MG63 (cell line): Measurements from ENCODE around the gene CYBA. TPM values are rescaled to one million over a fixed set of nuclear protein-coding genes. Genes with fewer than 3 reads are reported as not detected.

Source experiments
- DNase-seq: peaks from one replicate; pipeline ENCODE4 v3.0.0-alpha.2; 2020
- H3K27me3 ChIP-seq: fragments of 250-450 bp; sonication (Bioruptor Pico); 2 replicates; pipeline ENCODE4 v1.5.1; 2020; ENCODE audit warnings: mild to moderate bottlenecking, moderate library complexity
- H3K36me3 ChIP-seq: fragments of 250-450 bp; sonication (Bioruptor Pico); 2 replicates; pipeline ENCODE4 v1.5.1; 2020; ENCODE audit warnings: mild to moderate bottlenecking, moderate library complexity
- H3K4me3 ChIP-seq: fragments of 250-450 bp; sonication (Bioruptor Pico); 2 replicates; pipeline ENCODE4 v1.5.1; 2020; ENCODE audit warnings: mild to moderate bottlenecking, moderate library complexity
- H3K9me3 ChIP-seq: fragments of 250-450 bp; sonication (Bioruptor Pico); 2 replicates; pipeline ENCODE4 v1.5.1; 2020; ENCODE audit warnings: mild to moderate bottlenecking, moderate library complexity
- total RNA-seq: library from RNA; depleted of rRNA; stranded (reverse); fragments of >200 nt; shearing (Covaris generic); gene quantifications from 2 replicates; pipeline ENCODE4 v1.2.3, GENCODE V29; 2014; ENCODE audit warnings: low replicate concordance

CYBA gene
- total RNA-seq, 1 experiment from 2014 or later = 10.7 TPM

- H3K9me3 ChIP-seq = no peaks in the 10 kb centered on the region
- H3K36me3 ChIP-seq = no peaks in the 10 kb centered on the region
- DNase-seq = no peak
- no peaks in the 10 kb centered on the region for H3K27me3 ChIP-seq
- H3K4me3 ChIP-seq = no peak overlapping the region
Measured at GRCh38 chr16:88640498-88641247, 10.2 kb downstream of the CYBA start.

- H3K9me3 ChIP-seq = no peaks in the 10 kb centered on the region
- H3K27me3 ChIP-seq = no peaks in the 10 kb centered on the region
- no peak overlapping the region for H3K4me3 ChIP-seq
- H3K36me3 ChIP-seq = no peaks in the 10 kb centered on the region
- DNase-seq = no peak
Measured at GRCh38 chr16:88640039-88640495, 10.8 kb downstream of the CYBA start.

GRCh38 chr16:88639231-88640038, 11.4 kb downstream of the CYBA start:
- DNase-seq = no peak
- Histone ChIP-seq H3K27me3 (no peaks in the 10 kb centered on the region), H3K36me3 (no peaks in the 10 kb centered on the region), H3K4me3 (no peak overlapping the region), H3K9me3 (no peaks in the 10 kb centered on the region)

- no peaks in the 10 kb centered on the region for H3K36me3 ChIP-seq
- no peaks in the 10 kb centered on the region for H3K27me3 ChIP-seq
- H3K4me3 ChIP-seq = no peak within 1 kb of the TSS
- DNase-seq = no peak
- no peaks in the 10 kb centered on the region for H3K9me3 ChIP-seq
Measured at GRCh38 chr16:88638323-88639230, 12.3 kb downstream of the CYBA start, which contains the start of gene IL17C. Gene IL17C (plus strand): TSS chr16:88638572. CDS start chr16:88638642, 70 bp downstream.

GRCh38 chr16:88636488-88637265, 14.2 kb downstream of the CYBA start:
- no peak for DNase-seq

GRCh38 chr16:88635671-88636319, 15.1 kb downstream of the CYBA start:
- H3K4me3 ChIP-seq = no peak overlapping the region
- H3K36me3 ChIP-seq = no peaks in the 10 kb centered on the region
- DNase-seq = no peak
- no peaks in the 10 kb centered on the region for H3K27me3 ChIP-seq
- H3K9me3 ChIP-seq = no peaks in the 10 kb centered on the region

More at GRCh38 chr16:88636488-88637265, 14.2 kb downstream of the CYBA start:
- Histone ChIP-seq H3K9me3 (no peaks in the 10 kb centered on the region), H3K4me3 (no peak overlapping the region), H3K27me3 (no peaks in the 10 kb centered on the region), H3K36me3 (no peaks in the 10 kb centered on the region)

- no peak for DNase-seq
- Histone ChIP-seq H3K9me3 (no peaks in the 10 kb centered on the region), H3K4me3 (no peak overlapping the region), H3K36me3 (no peaks in the 10 kb centered on the region), H3K27me3 (no peaks in the 10 kb centered on the region)
Measured at GRCh38 chr16:88634994-88635670, 15.7 kb downstream of the CYBA start.

- DNase-seq = no peak
- no peak overlapping the region for H3K4me3 ChIP-seq
- H3K36me3 ChIP-seq = no peaks in the 10 kb centered on the region
- no peaks in the 10 kb centered on the region for H3K27me3 ChIP-seq
- no peaks in the 10 kb centered on the region for H3K9me3 ChIP-seq
Measured at GRCh38 chr16:88634141-88634993, 16.5 kb downstream of the CYBA start.

- Histone ChIP-seq H3K4me3 (no peak overlapping the region), H3K36me3 (no peaks in the 10 kb centered on the region), H3K27me3 (no peaks in the 10 kb centered on the region), H3K9me3 (no peaks in the 10 kb centered on the region)
- DNase-seq = no peak
Measured at GRCh38 chr16:88633684-88634140, 17.1 kb downstream of the CYBA start.

- Histone ChIP-seq H3K4me3 (no peak overlapping the region), H3K27me3 (no peaks in the 10 kb centered on the region), H3K9me3 (no peaks in the 10 kb centered on the region), H3K36me3 (no peaks in the 10 kb centered on the region)
- no peak for DNase-seq
Measured at GRCh38 chr16:88632587-88632930, 18.3 kb downstream of the CYBA start.

- no peaks in the 10 kb centered on the region for H3K9me3 ChIP-seq
- H3K4me3 ChIP-seq = no peak overlapping the region
- no peaks in the 10 kb centered on the region for H3K27me3 ChIP-seq
- H3K36me3 ChIP-seq = no peaks in the 10 kb centered on the region
- no peak for DNase-seq
Measured at GRCh38 chr16:88631920-88632586, 18.8 kb downstream of the CYBA start.

- no peaks in the 10 kb centered on the region for H3K9me3 ChIP-seq
- no peaks in the 10 kb centered on the region for H3K36me3 ChIP-seq
- DNase-seq = no peak
- no peak overlapping the region for H3K4me3 ChIP-seq
- H3K27me3 ChIP-seq = no peaks in the 10 kb centered on the region
Measured at GRCh38 chr16:88631384-88631783, 19.5 kb downstream of the CYBA start.

GRCh38 chr16:88630941-88631340, 19.9 kb downstream of the CYBA start:
- DNase-seq = no peak
- no peaks in the 10 kb centered on the region for H3K36me3 ChIP-seq

GRCh38 chr16:88630433-88630832, 20.4 kb downstream of the CYBA start:
- no peaks in the 10 kb centered on the region for H3K9me3 ChIP-seq
- no peak for DNase-seq
- H3K4me3 ChIP-seq = no peak overlapping the region
- no peaks in the 10 kb centered on the region for H3K27me3 ChIP-seq
- no peaks in the 10 kb centered on the region for H3K36me3 ChIP-seq

More at GRCh38 chr16:88630941-88631340, 19.9 kb downstream of the CYBA start:
- Histone ChIP-seq H3K4me3 (no peak overlapping the region), H3K9me3 (no peaks in the 10 kb centered on the region), H3K27me3 (no peaks in the 10 kb centered on the region)
